ENCODE results near the gene ODF4.

- TF ChIP-seq POLR2AphosphoS5 (IDR thresholded peaks at IDR 0.05; ENCODE audit: low read depth, low read length) = no peak
- TF ChIP-seq TAF1 (IDR thresholded peaks at IDR 0.05; ENCODE audit: borderline replicate concordance, insufficient read depth, low read length) = no peak
These were observed 893 bp upstream of the ODF4 start for GRCh38 chr17:8338753-8339140.

Data from PFSK-1 (cell line).